Muscle of leg (tissue), 11 donors: ENCODE results near the gene CYP11A1. TPM values are rescaled to one million over a fixed set of nuclear protein-coding genes. Genes with fewer than 3 reads are reported as not detected.
"Not testable (repeated sequence)": the region's sequence is repeated elsewhere in the genome, so short reads cannot be mapped to it uniquely, and the experiment has no call there.

Experiments used
- DNase-seq: peaks from one replicate; pipeline ENCODE4 v3.0.0; 2013
- H3K27ac ChIP-seq: one replicate; pipeline ENCODE4 v1.5.1; 2013; ENCODE audit warnings: mild to moderate bottlenecking, low read length, control low read depth
- H3K27me3 ChIP-seq: one replicate; pipeline ENCODE4 v1.6.1; 2013; ENCODE audit warnings: low read length; ENCODE audit not compliant: control insufficient read depth, insufficient read depth
- H3K36me3 ChIP-seq: one replicate; pipeline ENCODE4 v1.6.1; 2013; ENCODE audit warnings: low read length; ENCODE audit not compliant: control insufficient read depth, insufficient read depth
- H3K4me1 ChIP-seq: one replicate; pipeline ENCODE4 v1.6.1; 2013; ENCODE audit warnings: low read length; ENCODE audit not compliant: control insufficient read depth, insufficient read depth
- H3K4me3 ChIP-seq: one replicate; pipeline ENCODE4 v1.5.1; 2013; ENCODE audit warnings: low read length, control low read depth
- H3K9me3 ChIP-seq: replicated peaks from 2 replicates; pipeline ENCODE4 v1.6.1; 2013; ENCODE audit warnings: low read depth, low read length; ENCODE audit not compliant: control insufficient read depth
- WGBS: methylation state at CpG from one replicate; pipeline ENCODE4 v1.1.5; 2013; ENCODE audit warnings: missing lambda C conversion rate; ENCODE audit not compliant: insufficient coverage; 5-methylcytosine and 5-hydroxymethylcytosine counted together
- polyA plus RNA-seq, 8 donors: library from polyadenylated mRNA; unstranded; fragments of 120-200 nt; gene quantifications; one replicate each; pipeline versions ENCODE4 v1.2.1 to v1.2.3, GENCODE V29; 2013; ENCODE audit warnings: inconsistent platforms in 1 of 8, low replicate concordance in 1 of 8; ENCODE audit not compliant: insufficient read length in 8 of 8, insufficient read depth in 1 of 8
- total RNA-seq: library from RNA; stranded (reverse); fragments of 120-200 nt; gene quantifications from one replicate; pipeline ENCODE4 v1.2.4, GENCODE V29; 2013

CYP11A1 gene
- total and polyA plus RNA-seq, 9 donors: 1.2 to 3.6 (median 2.4) TPM

GRCh38 chr15:74394090-74394846 is 26.8 kb upstream of the CYP11A1 start:
- no peak overlapping the region for H3K4me3 ChIP-seq
- H3K4me1 ChIP-seq: peaks cover 45% of the 10 kb centered on the region
- H3K9me3 ChIP-seq: no peaks in the 10 kb centered on the region
- WGBS: 75% methylated on average over 7 of the region's 11 CpGs
- H3K27me3 ChIP-seq: peaks cover 4% of the 10 kb centered on the region
- no peak overlapping the region for H3K27ac ChIP-seq
- DNase-seq: no peak
- no peaks in the 10 kb centered on the region for H3K36me3 ChIP-seq

GRCh38 chr15:74393423-74393822 is 26.0 kb upstream of the CYP11A1 start:
- Histone ChIP-seq H3K36me3 (no peaks in the 10 kb centered on the region), H3K27ac (no peak overlapping the region), H3K4me3 (no peak overlapping the region), H3K9me3 (no peaks in the 10 kb centered on the region), H3K4me1 (peaks cover 45% of the 10 kb centered on the region), H3K27me3 (peaks cover 4% of the 10 kb centered on the region)
- DNase-seq: no peak
- WGBS: 83% methylated on average over 9 of the region's 13 CpGs

GRCh38 chr15:74392902-74393301 is 25.5 kb upstream of the CYP11A1 start:
- DNase-seq: no peak
- H3K36me3 ChIP-seq: no peaks in the 10 kb centered on the region
- WGBS: 49% methylated on average over 3 of the region's 7 CpGs
- H3K27ac ChIP-seq: peak overlapping the region; percentile 65
- no peaks in the 10 kb centered on the region for H3K9me3 ChIP-seq
- peaks cover 4% of the 10 kb centered on the region for H3K27me3 ChIP-seq
- peaks cover 45% of the 10 kb centered on the region for H3K4me1 ChIP-seq
- H3K4me3 ChIP-seq: no peak overlapping the region

GRCh38 chr15:74392451-74392830 is 25.0 kb upstream of the CYP11A1 start:
- peaks cover 4% of the 10 kb centered on the region for H3K27me3 ChIP-seq
- no peaks in the 10 kb centered on the region for H3K36me3 ChIP-seq
- H3K4me3 ChIP-seq: no peak overlapping the region
- H3K4me1 ChIP-seq: peaks cover 43% of the 10 kb centered on the region
- peak; percentile 86 for DNase-seq
- H3K9me3 ChIP-seq: no peaks in the 10 kb centered on the region
- 13% methylated on average over 8 of the region's 8 CpGs for WGBS
- H3K27ac ChIP-seq: peak overlapping the region; percentile 65

DNA sequence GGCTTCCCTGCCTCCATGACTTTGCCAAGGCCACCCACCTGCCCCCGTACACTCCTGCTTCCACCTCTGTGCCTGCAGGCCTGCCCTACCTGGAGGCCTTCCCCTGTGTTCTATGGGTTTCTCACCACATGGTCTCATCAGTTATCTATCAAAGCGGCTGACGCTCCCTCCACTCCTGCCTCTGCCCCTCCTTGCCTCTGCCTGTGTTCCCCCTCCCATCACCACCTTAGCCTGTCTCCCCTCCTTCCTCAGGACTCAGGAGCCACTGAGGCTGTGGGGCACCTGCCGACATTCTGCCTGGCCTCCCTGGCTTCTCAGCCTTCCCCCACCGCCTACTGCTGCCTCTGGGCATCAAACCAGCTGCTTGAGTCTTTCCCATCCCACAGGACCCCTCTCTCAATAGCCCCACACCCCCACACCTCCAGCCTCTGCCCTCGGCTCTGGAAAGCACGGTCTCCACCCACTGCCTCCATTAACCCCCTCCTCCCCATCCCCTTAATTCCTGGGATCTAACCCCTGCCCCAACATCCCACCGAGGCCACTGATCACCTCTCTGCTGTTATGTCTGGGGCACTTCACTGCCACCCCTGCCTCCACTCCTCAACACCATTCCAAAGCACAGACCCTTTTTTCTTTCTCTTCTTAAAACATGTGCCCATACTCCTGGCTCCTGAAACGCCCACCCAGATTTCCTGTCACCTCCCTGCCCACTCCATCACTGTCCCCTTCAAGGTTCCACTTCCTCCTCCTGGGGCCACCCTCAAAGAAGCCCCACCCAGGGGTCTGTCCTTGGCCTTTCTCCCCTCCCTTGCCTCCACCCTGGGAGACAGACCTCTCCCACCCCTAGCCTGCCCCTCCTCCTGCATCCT is 24.4 kb upstream of the CYP11A1 start:
- no peak overlapping the region for H3K4me3 ChIP-seq
- peak overlapping the region; percentile 65 for H3K27ac ChIP-seq
- peaks cover 41% of the 10 kb centered on the region for H3K4me1 ChIP-seq
- WGBS: 49% methylated on average over 9 of the region's 9 CpGs
- H3K36me3 ChIP-seq: no peaks in the 10 kb centered on the region
- DNase-seq: no peak
- H3K9me3 ChIP-seq: no peaks in the 10 kb centered on the region
- H3K27me3 ChIP-seq: peaks cover 4% of the 10 kb centered on the region

DNA sequence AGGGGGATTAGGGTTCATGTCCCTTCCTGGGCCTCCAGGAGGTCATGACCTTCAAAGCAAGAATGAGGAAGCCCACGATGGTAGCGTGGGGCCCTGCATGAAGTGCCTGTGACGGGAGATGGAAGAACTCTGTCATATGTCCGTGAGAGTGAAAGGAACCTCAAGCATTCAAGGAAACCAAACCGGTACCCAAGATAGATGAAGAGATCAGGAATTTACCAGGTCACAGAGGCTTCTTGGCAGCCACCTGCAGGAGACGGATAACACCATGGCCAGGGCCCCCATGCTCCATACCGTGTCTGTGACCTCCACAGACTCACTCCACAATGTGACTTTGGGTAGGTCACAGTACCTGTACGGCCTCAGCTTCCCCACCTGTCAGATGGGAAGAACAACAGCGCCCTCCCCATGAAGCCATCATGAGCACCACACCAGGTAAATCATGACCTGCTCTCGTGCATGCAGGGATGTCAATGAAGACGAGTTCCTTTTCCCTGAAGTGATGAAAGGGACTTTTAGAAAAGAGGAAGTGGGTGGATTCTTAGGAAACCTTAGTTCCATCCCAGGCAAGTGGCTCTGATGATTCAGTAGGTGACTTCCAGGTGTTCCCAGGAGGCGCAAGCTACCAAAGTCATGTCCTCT is 23.3 kb upstream of the CYP11A1 start:
- WGBS: 78% methylated on average over 9 of the region's 12 CpGs
- Histone ChIP-seq H3K9me3 (no peaks in the 10 kb centered on the region), H3K4me3 (no peak overlapping the region), H3K36me3 (no peaks in the 10 kb centered on the region), H3K4me1 (peaks cover 41% of the 10 kb centered on the region), H3K27me3 (peaks cover 4% of the 10 kb centered on the region), H3K27ac (no peak overlapping the region)
- DNase-seq: no peak

GRCh38 chr15:74390049-74390646 is 22.7 kb upstream of the CYP11A1 start:
- H3K27ac ChIP-seq, H3K27me3 ChIP-seq, H3K4me3 ChIP-seq, H3K9me3 ChIP-seq, H3K36me3 ChIP-seq, DNase-seq: not testable (repeated sequence)
- 85% methylated on average over 5 of the region's 11 CpGs for WGBS
- H3K4me1 ChIP-seq: peaks cover 41% of the 10 kb centered on the region

- Histone ChIP-seq H3K4me1 (peaks cover 46% of the 10 kb centered on the region), H3K36me3 (no peaks in the 10 kb centered on the region), H3K4me3 (no peak overlapping the region), H3K27me3 (peaks cover 4% of the 10 kb centered on the region), H3K9me3 (no peaks in the 10 kb centered on the region), H3K27ac (no peak overlapping the region)
- DNase-seq: no peak
- WGBS: 69% methylated on average over 13 of the region's 20 CpGs
Measured at GRCh38 chr15:74389241-74390048, 22.0 kb upstream of the CYP11A1 start.

DNA sequence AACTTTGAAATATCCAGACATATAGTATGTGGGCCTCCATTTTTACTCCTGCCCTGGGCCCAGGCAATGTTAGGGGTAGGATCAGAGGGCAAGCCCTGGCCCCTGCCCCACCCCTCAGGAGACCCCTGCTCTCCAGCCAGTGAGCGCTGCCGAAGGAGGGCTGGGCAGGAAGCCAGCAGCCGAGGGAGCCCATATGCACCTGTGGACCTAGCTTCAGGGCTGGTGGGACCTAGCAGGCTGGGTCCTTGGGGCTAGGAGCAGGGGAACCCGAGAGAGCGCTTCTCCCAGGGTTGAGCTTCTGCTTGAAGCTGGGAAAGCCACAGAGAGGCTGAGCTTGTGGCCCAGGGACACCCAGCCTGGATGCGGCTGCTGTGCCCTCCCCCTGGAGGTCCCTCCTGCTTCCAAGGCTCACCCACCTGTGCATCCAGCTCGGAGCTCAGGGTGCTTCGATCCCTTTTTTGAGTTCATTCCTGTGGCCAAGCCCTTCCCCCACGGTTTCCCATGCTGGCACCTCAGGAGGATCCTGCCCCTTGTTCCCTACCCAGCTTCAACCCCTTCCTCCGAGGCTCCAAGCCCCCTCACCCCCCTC is 21.0 kb upstream of the CYP11A1 start:
- Histone ChIP-seq H3K4me1 (peaks cover 52% of the 10 kb centered on the region), H3K27me3 (peaks cover 4% of the 10 kb centered on the region), H3K4me3 (no peak overlapping the region), H3K9me3 (no peaks in the 10 kb centered on the region), H3K27ac (no peak overlapping the region), H3K36me3 (no peaks in the 10 kb centered on the region)
- no peak for DNase-seq
- 66% methylated on average over 9 of the region's 10 CpGs for WGBS
